ENCODE data around the gene G6PC1.

DNA sequence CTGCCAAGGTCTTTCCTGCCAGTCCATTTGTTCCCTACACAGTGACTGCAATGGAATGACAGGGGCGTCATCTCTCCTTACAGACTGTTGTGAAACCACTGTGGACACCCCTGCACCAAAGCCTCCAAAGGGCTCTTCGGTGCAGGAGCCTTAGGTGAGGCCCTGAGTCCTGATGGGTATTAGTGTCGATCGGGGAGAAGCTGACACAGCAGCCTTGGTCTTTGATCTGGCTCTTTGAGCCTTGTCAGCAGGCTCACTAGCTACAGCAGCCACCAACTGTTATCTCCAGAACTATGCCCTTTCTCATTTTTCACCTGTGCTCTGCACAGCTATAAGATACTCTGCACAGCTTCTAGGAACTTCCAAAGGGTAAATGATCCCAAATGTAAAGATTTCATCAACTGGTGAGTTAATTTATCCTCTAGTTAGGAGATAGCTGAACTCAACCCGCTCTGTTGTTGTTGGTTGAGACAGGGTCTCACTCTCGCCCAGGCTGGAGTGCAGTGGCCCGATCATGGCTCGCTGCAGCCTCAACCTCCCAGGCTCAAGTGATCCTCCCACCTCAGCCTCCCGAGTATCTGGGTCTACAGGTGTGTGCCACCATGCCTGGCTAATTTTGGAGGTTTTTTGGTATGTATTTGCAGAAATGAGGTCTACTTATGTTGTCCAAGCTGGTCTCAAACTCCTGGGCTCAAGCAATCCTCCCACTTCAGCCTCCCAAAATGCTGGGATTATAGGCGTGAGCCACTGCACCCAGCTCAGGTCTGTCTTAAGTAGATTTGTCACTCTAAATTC lies 19.7 kb downstream of the G6PC1 start:
- TF ChIP-seq POLR2AphosphoS5 (IDR thresholded peaks at IDR 0.05; ENCODE audit: low read depth) (no peak), GABPA (IDR thresholded peaks at IDR 0.05; ENCODE audit: low read depth) (no peak)
- TF ChIP-seq, protein P1, sequence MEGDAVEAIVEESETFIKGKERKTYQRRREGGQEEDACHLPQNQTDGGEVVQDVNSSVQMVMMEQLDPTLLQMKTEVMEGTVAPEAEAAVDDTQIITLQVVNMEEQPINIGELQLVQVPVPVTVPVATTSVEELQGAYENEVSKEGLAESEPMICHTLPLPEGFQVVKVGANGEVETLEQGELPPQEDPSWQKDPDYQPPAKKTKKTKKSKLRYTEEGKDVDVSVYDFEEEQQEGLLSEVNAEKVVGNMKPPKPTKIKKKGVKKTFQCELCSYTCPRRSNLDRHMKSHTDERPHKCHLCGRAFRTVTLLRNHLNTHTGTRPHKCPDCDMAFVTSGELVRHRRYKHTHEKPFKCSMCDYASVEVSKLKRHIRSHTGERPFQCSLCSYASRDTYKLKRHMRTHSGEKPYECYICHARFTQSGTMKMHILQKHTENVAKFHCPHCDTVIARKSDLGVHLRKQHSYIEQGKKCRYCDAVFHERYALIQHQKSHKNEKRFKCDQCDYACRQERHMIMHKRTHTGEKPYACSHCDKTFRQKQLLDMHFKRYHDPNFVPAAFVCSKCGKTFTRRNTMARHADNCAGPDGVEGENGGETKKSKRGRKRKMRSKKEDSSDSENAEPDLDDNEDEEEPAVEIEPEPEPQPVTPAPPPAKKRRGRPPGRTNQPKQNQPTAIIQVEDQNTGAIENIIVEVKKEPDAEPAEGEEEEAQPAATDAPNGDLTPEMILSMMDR (IDR thresholded peaks at IDR 0.05; ENCODE audit: insufficient read depth, low read length): no peak
- TF ChIP-seq, protein P2, sequence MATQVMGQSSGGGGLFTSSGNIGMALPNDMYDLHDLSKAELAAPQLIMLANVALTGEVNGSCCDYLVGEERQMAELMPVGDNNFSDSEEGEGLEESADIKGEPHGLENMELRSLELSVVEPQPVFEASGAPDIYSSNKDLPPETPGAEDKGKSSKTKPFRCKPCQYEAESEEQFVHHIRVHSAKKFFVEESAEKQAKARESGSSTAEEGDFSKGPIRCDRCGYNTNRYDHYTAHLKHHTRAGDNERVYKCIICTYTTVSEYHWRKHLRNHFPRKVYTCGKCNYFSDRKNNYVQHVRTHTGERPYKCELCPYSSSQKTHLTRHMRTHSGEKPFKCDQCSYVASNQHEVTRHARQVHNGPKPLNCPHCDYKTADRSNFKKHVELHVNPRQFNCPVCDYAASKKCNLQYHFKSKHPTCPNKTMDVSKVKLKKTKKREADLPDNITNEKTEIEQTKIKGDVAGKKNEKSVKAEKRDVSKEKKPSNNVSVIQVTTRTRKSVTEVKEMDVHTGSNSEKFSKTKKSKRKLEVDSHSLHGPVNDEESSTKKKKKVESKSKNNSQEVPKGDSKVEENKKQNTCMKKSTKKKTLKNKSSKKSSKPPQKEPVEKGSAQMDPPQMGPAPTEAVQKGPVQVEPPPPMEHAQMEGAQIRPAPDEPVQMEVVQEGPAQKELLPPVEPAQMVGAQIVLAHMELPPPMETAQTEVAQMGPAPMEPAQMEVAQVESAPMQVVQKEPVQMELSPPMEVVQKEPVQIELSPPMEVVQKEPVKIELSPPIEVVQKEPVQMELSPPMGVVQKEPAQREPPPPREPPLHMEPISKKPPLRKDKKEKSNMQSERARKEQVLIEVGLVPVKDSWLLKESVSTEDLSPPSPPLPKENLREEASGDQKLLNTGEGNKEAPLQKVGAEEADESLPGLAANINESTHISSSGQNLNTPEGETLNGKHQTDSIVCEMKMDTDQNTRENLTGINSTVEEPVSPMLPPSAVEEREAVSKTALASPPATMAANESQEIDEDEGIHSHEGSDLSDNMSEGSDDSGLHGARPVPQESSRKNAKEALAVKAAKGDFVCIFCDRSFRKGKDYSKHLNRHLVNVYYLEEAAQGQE (IDR thresholded peaks at IDR 0.05; ENCODE audit: insufficient replicate concordance, low read depth): no peak

Data from HL-60 (cell line).